Ectodermal cell (in vitro differentiated cells): ENCODE measurements around the gene MAP1S.

ENCODE experiments used
- H3K27ac ChIP-seq: 2 replicates; pipeline ENCODE4 v1.7.0; 2013; ENCODE audit warnings: mild to moderate bottlenecking, low read depth, low read length; ENCODE audit not compliant: insufficient read depth, poor library complexity, severe bottlenecking
- H3K27me3 ChIP-seq: 2 replicates; pipeline ENCODE4 v1.7.0; 2013; ENCODE audit warnings: mild to moderate bottlenecking, low read length; ENCODE audit not compliant: insufficient read depth, control insufficient read depth, poor library complexity, severe bottlenecking
- H3K36me3 ChIP-seq: one replicate; pipeline ENCODE4 v1.7.0; 2013; ENCODE audit warnings: low read length; ENCODE audit not compliant: control insufficient read depth, insufficient read depth
- H3K4me1 ChIP-seq: one replicate; pipeline ENCODE4 v1.7.0; 2013; ENCODE audit warnings: low read length; ENCODE audit not compliant: control insufficient read depth, insufficient read depth
- H3K4me3 ChIP-seq: 2 replicates; pipeline ENCODE4 v1.7.0; 2013; ENCODE audit warnings: low read depth, low read length, control low read depth; ENCODE audit not compliant: insufficient read depth
- H3K9me3 ChIP-seq: 2 replicates; pipeline ENCODE4 v1.7.0; 2013; ENCODE audit warnings: mild to moderate bottlenecking, low read length, moderate library complexity; ENCODE audit not compliant: control insufficient read depth
- WGBS, 2 experiments: methylation state at CpG; one replicate each; pipeline ENCODE4 v1.1.7; 2013; ENCODE audit warnings: missing lambda C conversion rate in 2 of 2; 5-methylcytosine and 5-hydroxymethylcytosine counted together

MAP1S gene

GRCh38 chr19:17751912-17752273 is 32.6 kb downstream of the MAP1S start:
- peaks cover 21% of the 10 kb centered on the region for H3K4me1 ChIP-seq
- no peaks in the 10 kb centered on the region for H3K9me3 ChIP-seq
- 90 to 94% methylated on average over 2 of the region's 2 CpGs for WGBS, 2 experiments
- H3K36me3 ChIP-seq = no peaks in the 10 kb centered on the region
- no peak overlapping the region for H3K27ac ChIP-seq
- no peaks in the 10 kb centered on the region for H3K27me3 ChIP-seq
- no peak overlapping the region for H3K4me3 ChIP-seq

GRCh38 chr19:17752865-17753639 is 33.8 kb downstream of the MAP1S start:
- Histone ChIP-seq H3K27me3 (no peaks in the 10 kb centered on the region), H3K36me3 (no peaks in the 10 kb centered on the region), H3K4me1 (peaks cover 21% of the 10 kb centered on the region), H3K27ac (no peak overlapping the region), H3K4me3 (no peak overlapping the region), H3K9me3 (no peaks in the 10 kb centered on the region)
- WGBS, 2 experiments = 87 to 88% methylated on average over 7 of the region's 7 CpGs

GRCh38 chr19:17753976-17754375 is 34.7 kb downstream of the MAP1S start:
- WGBS, 2 experiments = 48 to 51% methylated on average over 9 of the region's 9 CpGs
- Histone ChIP-seq H3K27me3 (no peaks in the 10 kb centered on the region), H3K27ac (no peak overlapping the region), H3K36me3 (no peaks in the 10 kb centered on the region), H3K9me3 (no peaks in the 10 kb centered on the region), H3K4me1 (peaks cover 21% of the 10 kb centered on the region), H3K4me3 (no peak overlapping the region)

DNA sequence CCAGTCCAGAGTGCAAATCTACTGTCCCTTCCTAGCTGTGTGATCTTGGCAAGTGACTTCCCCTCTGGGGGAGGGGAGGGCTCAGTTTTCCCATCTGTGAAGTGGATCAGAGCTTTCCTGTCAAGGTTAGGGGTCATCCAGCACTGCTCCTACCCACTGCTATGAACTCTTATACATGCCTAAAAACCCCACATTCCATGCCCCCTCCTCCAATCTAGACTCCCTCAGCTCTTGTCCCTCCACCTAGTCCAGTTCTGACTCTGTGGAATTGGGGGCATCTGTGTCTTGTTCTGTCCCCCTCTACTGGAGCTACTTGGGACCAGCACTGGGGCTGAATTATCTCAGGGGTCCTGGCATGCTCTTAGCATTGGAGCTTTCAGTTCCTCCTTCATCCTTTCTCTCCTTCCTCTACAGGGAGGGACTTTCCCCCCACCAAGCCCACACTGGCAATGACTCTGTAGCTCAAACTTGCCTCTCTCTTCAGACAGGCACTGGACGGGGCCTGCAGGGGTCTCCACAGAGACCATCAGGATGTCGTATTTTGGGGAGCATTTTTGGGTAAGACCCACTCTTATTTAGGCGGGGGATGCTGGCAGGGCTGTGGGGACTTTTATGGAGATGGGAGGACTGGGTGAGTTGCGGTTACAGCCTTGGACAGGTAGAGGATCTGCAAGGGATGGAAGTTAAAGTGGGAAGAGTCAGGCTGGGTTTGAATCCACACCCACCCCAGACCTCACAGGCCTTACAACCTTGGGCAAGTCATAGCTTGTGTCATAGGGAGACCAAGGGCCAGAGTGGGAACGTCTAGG is 35.6 kb downstream of the MAP1S start:
- no peaks in the 10 kb centered on the region for H3K9me3 ChIP-seq
- H3K27ac ChIP-seq = no peak overlapping the region
- H3K4me3 ChIP-seq = no peak overlapping the region
- peaks cover 21% of the 10 kb centered on the region for H3K4me1 ChIP-seq
- 85 to 87% methylated on average over 5 of the region's 5 CpGs for WGBS, 2 experiments
- no peaks in the 10 kb centered on the region for H3K36me3 ChIP-seq
- no peaks in the 10 kb centered on the region for H3K27me3 ChIP-seq

DNA sequence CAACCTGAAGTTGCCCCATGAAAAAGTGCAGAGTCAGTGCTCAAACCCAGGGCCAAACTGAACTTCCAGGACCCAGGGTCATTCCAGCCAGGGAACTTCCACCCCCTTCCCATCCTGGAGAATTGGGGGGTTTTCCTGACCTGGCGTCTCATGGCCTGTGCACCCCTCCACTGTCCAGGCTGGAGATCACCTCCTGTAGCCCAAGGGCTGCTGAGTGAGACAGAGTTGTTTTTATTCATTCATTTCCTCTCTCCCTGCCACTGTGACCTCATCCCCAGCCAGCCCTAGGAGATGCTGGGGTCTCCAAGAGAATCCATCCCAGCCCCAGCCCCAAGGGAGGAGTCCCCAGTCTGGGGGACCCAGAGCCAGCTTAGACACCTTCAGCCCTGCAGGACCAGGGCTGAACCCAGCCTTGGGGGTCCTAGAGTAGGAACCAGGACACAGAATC is 36.2 kb downstream of the MAP1S start:
- Histone ChIP-seq H3K27me3 (no peaks in the 10 kb centered on the region), H3K27ac (peak overlapping the region; percentile 46), H3K4me3 (no peak overlapping the region), H3K4me1 (peaks cover 21% of the 10 kb centered on the region), H3K9me3 (no peaks in the 10 kb centered on the region), H3K36me3 (no peaks in the 10 kb centered on the region)
- 83 to 100% methylated on average over 1 of the region's 1 CpG for WGBS, 2 experiments

- H3K27ac ChIP-seq = no peak overlapping the region
- WGBS, 2 experiments = 54 to 58% methylated on average over 11 to 12 of the region's 12 CpGs
- no peak overlapping the region for H3K4me3 ChIP-seq
Measured at GRCh38 chr19:17755977-17756670, 36.8 kb downstream of the MAP1S start.

DNA sequence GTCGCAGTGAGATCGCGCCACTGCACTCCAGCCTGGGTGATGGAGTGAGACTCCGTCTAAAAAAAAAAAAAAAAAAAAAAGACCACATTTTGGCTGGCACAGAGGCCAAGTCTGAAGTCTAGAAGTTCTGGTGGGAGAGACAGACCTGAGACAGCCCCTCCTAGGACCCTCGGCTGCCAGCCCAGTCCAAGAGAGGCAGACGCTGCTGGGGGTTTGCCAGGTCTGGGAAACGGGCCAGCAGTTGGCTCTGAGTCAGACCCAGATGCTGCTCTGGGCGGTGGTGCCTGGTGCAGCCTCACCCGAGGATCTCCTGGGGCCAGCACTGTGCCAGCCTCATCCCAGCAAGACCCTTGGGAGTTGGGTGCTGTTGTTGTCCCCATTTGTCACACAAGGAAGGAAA is 37.8 kb downstream of the MAP1S start:
- Histone ChIP-seq H3K4me3 (no peak overlapping the region), H3K27me3 (no peaks in the 10 kb centered on the region), H3K27ac (no peak overlapping the region), H3K36me3 (no peaks in the 10 kb centered on the region), H3K4me1 (peaks cover 21% of the 10 kb centered on the region), H3K9me3 (no peaks in the 10 kb centered on the region)
- WGBS, 2 experiments = 92 to 95% methylated on average over 9 of the region's 9 CpGs

More at GRCh38 chr19:17755977-17756670, 36.8 kb downstream of the MAP1S start:
- Histone ChIP-seq H3K4me1 (peaks cover 21% of the 10 kb centered on the region), H3K9me3 (no peaks in the 10 kb centered on the region), H3K27me3 (no peaks in the 10 kb centered on the region), H3K36me3 (no peaks in the 10 kb centered on the region)

- peaks cover 21% of the 10 kb centered on the region for H3K4me1 ChIP-seq
- H3K36me3 ChIP-seq = no peaks in the 10 kb centered on the region
- 88 to 90% methylated on average over 5 of the region's 5 CpGs for WGBS, 2 experiments
- no peaks in the 10 kb centered on the region for H3K9me3 ChIP-seq
- no peak overlapping the region for H3K27ac ChIP-seq
- H3K27me3 ChIP-seq = no peaks in the 10 kb centered on the region
- no peak overlapping the region for H3K4me3 ChIP-seq
Measured at GRCh38 chr19:17758515-17758914, 39.2 kb downstream of the MAP1S start.

- no peaks in the 10 kb centered on the region for H3K9me3 ChIP-seq
- 94 to 97% methylated on average over 4 of the region's 4 CpGs for WGBS, 2 experiments
Measured at GRCh38 chr19:17761148-17761547, 41.9 kb downstream of the MAP1S start.

More at GRCh38 chr19:17761148-17761547, 41.9 kb downstream of the MAP1S start:
- Histone ChIP-seq H3K27me3 (no peaks in the 10 kb centered on the region), H3K4me3 (no peak overlapping the region), H3K27ac (no peak overlapping the region), H3K36me3 (no peaks in the 10 kb centered on the region), H3K4me1 (no peaks in the 10 kb centered on the region)
